HEK293 (cell line): ENCODE results near the gene ZNHIT2.

Experiments
- IKZF3 ChIP-seq: fragments of 450-650 bp; IDR thresholded peaks from 2 replicates; pipeline ENCODE4 v1.5.0; 2018; ENCODE audit warnings: missing biosample characterization, mild to moderate bottlenecking, missing genetic modification characterization, moderate library complexity
- KLF1 ChIP-seq: fragments of 450-650 bp; formaldehyde crosslinking; IDR thresholded peaks from 2 replicates; pipeline ENCODE4 v1.5.1; 2016; ENCODE audit warnings: missing biosample characterization, missing genetic modification characterization
- KLF7 ChIP-seq: fragments of 450-650 bp; formaldehyde crosslinking; IDR thresholded peaks from 2 replicates; pipeline ENCODE4 v1.5.1; 2016; ENCODE audit warnings: missing biosample characterization, missing genetic modification characterization, borderline replicate concordance
- KLF8 ChIP-seq: fragments of 450-650 bp; formaldehyde crosslinking; IDR thresholded peaks from 2 replicates; pipeline ENCODE4 v1.5.1; 2016; ENCODE audit warnings: missing biosample characterization, missing genetic modification characterization
- PATZ1 ChIP-seq: fragments of 450-650 bp; formaldehyde crosslinking; IDR thresholded peaks from 2 replicates; pipeline ENCODE4 v1.5.1; 2016; ENCODE audit warnings: missing biosample characterization, missing genetic modification characterization
- PBX3 ChIP-seq: sonication (generic); formaldehyde crosslinking; IDR thresholded peaks from 2 replicates; pipeline ENCODE4 v1.8.1; 2022; ENCODE audit warnings: mild to moderate bottlenecking, moderate library complexity, missing genetic modification reagents
- PRDM6 ChIP-seq: fragments of 450-650 bp; formaldehyde crosslinking; IDR thresholded peaks from 2 replicates; pipeline ENCODE4 v1.5.1; 2017; ENCODE audit warnings: missing biosample characterization, missing genetic modification characterization
- ZBTB48 ChIP-seq: fragments of 450-650 bp; formaldehyde crosslinking; IDR thresholded peaks from 2 replicates; pipeline ENCODE4 v1.5.1; 2016; ENCODE audit warnings: missing biosample characterization, missing genetic modification characterization
- ZBTB49 ChIP-seq: fragments of 450-650 bp; formaldehyde crosslinking; IDR thresholded peaks from 2 replicates; pipeline ENCODE4 v1.5.1; 2016; ENCODE audit warnings: missing biosample characterization, missing genetic modification characterization, low read depth
- ZFHX2 ChIP-seq: fragments of 450-650 bp; formaldehyde crosslinking; conservative IDR thresholded peaks from 2 replicates; pipeline ENCODE4 v1.5.1; 2016; ENCODE audit warnings: missing biosample characterization, missing genetic modification characterization
- ZIC2 ChIP-seq: fragments of 450-650 bp; formaldehyde crosslinking; IDR thresholded peaks from 2 replicates; pipeline ENCODE4 v1.5.1; 2016; ENCODE audit warnings: missing biosample characterization, missing genetic modification characterization
- ZNF112 ChIP-seq: fragments of 450-650 bp; formaldehyde crosslinking; IDR thresholded peaks from 2 replicates; pipeline ENCODE4 v1.5.0; 2017; ENCODE audit warnings: missing biosample characterization, missing genetic modification characterization
- ZNF132 ChIP-seq: fragments of 450-650 bp; formaldehyde crosslinking; IDR thresholded peaks from 2 replicates; pipeline ENCODE4 v1.5.1; 2017; ENCODE audit warnings: missing biosample characterization, missing genetic modification characterization, borderline replicate concordance
- ZNF138 ChIP-seq: fragments of 450-650 bp; formaldehyde crosslinking; IDR thresholded peaks from 2 replicates; pipeline ENCODE4 v1.5.1; 2016; ENCODE audit warnings: missing biosample characterization, missing genetic modification characterization, borderline replicate concordance
- ZNF239 ChIP-seq: fragments of 450-650 bp; formaldehyde crosslinking; IDR thresholded peaks from 2 replicates; pipeline ENCODE4 v1.5.1; 2016; ENCODE audit warnings: missing biosample characterization, missing genetic modification characterization
- ZNF274 ChIP-seq, 2 experiments: fragments of 200-500 bp in 1 of 2; fragments of 450-650 bp in 1 of 2; sonication (Bioruptor generic) in 1 of 2; formaldehyde crosslinking in 1 of 2; IDR thresholded peaks; 2 replicates each; pipeline versions ENCODE4 v1.5.1 to v1.6.1; 2014 to 2016; ENCODE audit warnings: borderline replicate concordance in 1 of 2, inconsistent platforms in 1 of 2, low read length in 1 of 2, missing biosample characterization in 1 of 2, missing genetic modification characterization in 1 of 2
- ZNF302 ChIP-seq: fragments of 450-650 bp; formaldehyde crosslinking; IDR thresholded peaks from 2 replicates; pipeline ENCODE4 v1.5.1; 2016; ENCODE audit warnings: missing biosample characterization, missing genetic modification characterization, low read depth
- ZNF354C ChIP-seq: fragments of 450-650 bp; formaldehyde crosslinking; IDR thresholded peaks from 2 replicates; pipeline ENCODE4 v1.5.1; 2016; ENCODE audit warnings: missing biosample characterization, missing genetic modification characterization, low read depth, borderline replicate concordance
- ZNF362 ChIP-seq: fragments of 450-650 bp; formaldehyde crosslinking; IDR thresholded peaks from 2 replicates; pipeline ENCODE4 v1.5.1; 2016; ENCODE audit warnings: missing biosample characterization, missing genetic modification characterization
- ZNF433 ChIP-seq: fragments of 450-650 bp; formaldehyde crosslinking; IDR thresholded peaks from 2 replicates; pipeline ENCODE4 v1.5.1; 2016; ENCODE audit warnings: missing biosample characterization, missing genetic modification characterization, low read depth
- ZNF473 ChIP-seq: fragments of 450-650 bp; formaldehyde crosslinking; IDR thresholded peaks from 2 replicates; pipeline ENCODE4 v1.5.1; 2017; ENCODE audit warnings: missing biosample characterization, missing genetic modification characterization
- ZNF488 ChIP-seq: fragments of 450-650 bp; formaldehyde crosslinking; IDR thresholded peaks from 2 replicates; pipeline ENCODE4 v1.5.1; 2016; ENCODE audit warnings: missing biosample characterization, missing genetic modification characterization
- ZNF501 ChIP-seq: fragments of 450-650 bp; formaldehyde crosslinking; IDR thresholded peaks from 2 replicates; pipeline ENCODE4 v1.5.1; 2016; ENCODE audit warnings: missing biosample characterization, missing genetic modification characterization
- ZNF529 ChIP-seq: fragments of 450-650 bp; formaldehyde crosslinking; IDR thresholded peaks from 2 replicates; pipeline ENCODE4 v1.5.1; 2017; ENCODE audit warnings: missing genetic modification characterization, missing biosample characterization; ENCODE audit not compliant: insufficient replicate concordance
- ZNF560 ChIP-seq: fragments of 450-650 bp; formaldehyde crosslinking; IDR thresholded peaks from 2 replicates; pipeline ENCODE4 v1.5.1; 2017; ENCODE audit warnings: missing biosample characterization, missing genetic modification characterization, borderline replicate concordance
- ZNF621 ChIP-seq: fragments of 450-650 bp; formaldehyde crosslinking; IDR thresholded peaks from 2 replicates; pipeline ENCODE4 v1.5.1; 2017; ENCODE audit warnings: missing biosample characterization, missing genetic modification characterization
- ZNF701 ChIP-seq: fragments of 450-650 bp; formaldehyde crosslinking; IDR thresholded peaks from 2 replicates; pipeline ENCODE4 v1.5.1; 2016; ENCODE audit warnings: missing biosample characterization, missing genetic modification characterization
- ZNF707 ChIP-seq: fragments of 450-650 bp; formaldehyde crosslinking; IDR thresholded peaks from 2 replicates; pipeline ENCODE4 v1.5.1; 2016; ENCODE audit warnings: missing biosample characterization, missing genetic modification characterization
- ZSCAN16 ChIP-seq: fragments of 450-650 bp; formaldehyde crosslinking; IDR thresholded peaks from 2 replicates; pipeline ENCODE4 v1.5.1; 2016; ENCODE audit warnings: missing biosample characterization, missing genetic modification characterization
- ZSCAN30 ChIP-seq: fragments of 450-650 bp; IDR thresholded peaks from 2 replicates; pipeline ENCODE4 v1.5.1; 2018; ENCODE audit warnings: missing biosample characterization, mild to moderate bottlenecking, missing genetic modification characterization, moderate library complexity
- ZXDB ChIP-seq: fragments of 450-650 bp; formaldehyde crosslinking; IDR thresholded peaks from 2 replicates; pipeline ENCODE4 v1.5.1; 2016; ENCODE audit warnings: missing biosample characterization, missing genetic modification characterization

Gene ZNHIT2

GRCh38 chr11:65134240-65134951 lies 16.9 kb upstream of the ZNHIT2 start, which contains the start of gene SYVN1 (continued):
- TF ChIP-seq PATZ1 (tag by site-specific recombination): peak; percentile 96
- peak; percentile 83; the same call in 1 of the 2 replicates for TF ChIP-seq KLF8 (tag by site-specific recombination)
- no peak; the same call in 1 of the 2 replicates for TF ChIP-seq ZFHX2 (tag by site-specific recombination)
- peak; percentile 55 for TF ChIP-seq ZIC2 (tag by site-specific recombination)
- no peak for TF ChIP-seq ZNF239 (tag by site-specific recombination)
- TF ChIP-seq IKZF3 (tag by site-specific recombination): no peak
- TF ChIP-seq ZNF560 (tag by site-specific recombination): no peak
- TF ChIP-seq ZNF132 (tag by site-specific recombination): no peak
- no peak for TF ChIP-seq ZNF488
- no peak for TF ChIP-seq ZBTB49 (tag by site-specific recombination)
- TF ChIP-seq ZBTB48 (tag by site-specific recombination): no peak
- TF ChIP-seq KLF1 (tag by site-specific recombination): peak; percentile 37; the same call in 1 of the 2 replicates
- no peak for TF ChIP-seq ZSCAN30
- TF ChIP-seq ZNF529 (tag by site-specific recombination): no peak
- 0 out of 2 replicates have a peak, but pooled peaks have one; percentile 38 for TF ChIP-seq PBX3 (CRISPR knock-in tag)
- TF ChIP-seq ZNF701: no peak
- no peak for TF ChIP-seq ZNF621 (tag by site-specific recombination)
- no peak for TF ChIP-seq ZNF274 (IDR thresholded peaks at IDR 0.05; ENCODE audit: low read length)
- no peak for TF ChIP-seq ZNF274 (tag by site-specific recombination; IDR thresholded peaks at IDR 0.05; ENCODE audit: borderline replicate concordance)
- no peak for TF ChIP-seq ZNF138 (tag by site-specific recombination)
- TF ChIP-seq PRDM6 (tag by site-specific recombination): no peak
- TF ChIP-seq ZNF112: no peak
- TF ChIP-seq ZNF473 (tag by site-specific recombination): no peak
- TF ChIP-seq ZNF433 (tag by site-specific recombination): no peak
- TF ChIP-seq ZSCAN16 (tag by site-specific recombination): no peak
- no peak for TF ChIP-seq ZNF362 (tag by site-specific recombination)
- no peak for TF ChIP-seq ZNF354C (tag by site-specific recombination)
- TF ChIP-seq ZNF501 (tag by site-specific recombination): peak; percentile 74; the same call in 1 of the 2 replicates
- no peak for TF ChIP-seq ZNF707 (tag by site-specific recombination)
- TF ChIP-seq ZNF302: no peak
- TF ChIP-seq KLF7: no peak; the same call in 1 of the 2 replicates
- peak; percentile 89 for TF ChIP-seq ZXDB
